ENCODE data around the gene INPP5A.

DNA sequence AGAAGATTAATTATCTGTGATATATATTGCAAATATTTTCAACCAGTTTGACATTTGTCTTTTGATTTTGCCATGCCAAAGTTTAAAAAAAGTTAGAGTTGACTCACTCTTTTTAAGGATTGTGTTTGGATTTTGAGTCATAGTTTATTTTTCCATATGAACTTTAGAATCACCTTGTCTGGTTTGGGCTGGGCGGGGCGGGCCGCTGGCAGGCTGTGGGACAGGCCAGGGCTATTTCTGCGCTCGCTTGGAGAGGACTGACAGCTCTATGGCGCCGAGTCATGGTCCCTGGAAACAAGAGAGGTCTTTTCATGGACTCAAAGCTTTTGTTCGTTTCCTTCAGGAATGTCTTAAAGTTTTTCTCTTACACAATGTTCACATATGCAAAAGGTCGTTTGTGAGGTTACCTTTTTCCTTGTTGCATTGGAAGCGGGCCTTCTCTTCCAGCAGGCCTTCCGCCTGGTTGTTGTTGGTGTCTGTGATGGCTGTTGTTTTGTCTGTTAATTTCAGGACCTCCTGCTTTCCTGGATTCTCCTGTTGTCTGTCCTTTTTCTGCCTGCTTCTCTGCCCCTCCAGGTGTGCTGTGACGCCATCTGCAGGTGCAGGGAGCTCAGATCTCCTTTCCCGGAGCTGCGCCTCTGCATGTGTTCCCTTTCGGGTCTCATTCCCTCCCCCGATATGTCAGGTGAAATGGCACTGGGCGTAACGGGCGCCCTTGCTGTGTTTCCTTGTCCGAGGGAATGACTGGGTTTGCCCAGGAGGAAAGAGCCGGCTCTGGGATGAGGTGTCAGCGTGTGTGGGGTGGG lies 53.8 kb downstream of the INPP5A start:
- no peak for TF ChIP-seq YY1 (IDR thresholded peaks at IDR 0.05; ENCODE audit: insufficient read depth, insufficient read length)
- TF ChIP-seq SUZ12 (IDR thresholded peaks at IDR 0.05; ENCODE audit: extremely low read depth, insufficient read depth, insufficient read length), result no peak
